Sigmoid colon (tissue), 7 donors: ENCODE data around the gene PITX1. TPM values are rescaled to one million over a fixed set of nuclear protein-coding genes. Genes with fewer than 3 reads are reported as not detected.

Experiments
- DNase-seq: peaks from one replicate; pipeline ENCODE4 v3.0.0-alpha.2; 2019
- H3K27ac ChIP-seq, 4 donors: fragments of 200-600 bp; sonication (generic); one replicate each; pipeline ENCODE4 v1.5.1; 2016 to 2019; ENCODE audit warnings: mild to moderate bottlenecking in 1 of 4
- H3K27me3 ChIP-seq, 3 donors: fragments of 200-600 bp; sonication (generic); one replicate each; pipeline ENCODE4 v1.5.1; 2019; ENCODE audit warnings: mild to moderate bottlenecking in 1 of 3
- H3K36me3 ChIP-seq, 4 donors: fragments of 200-600 bp; sonication (generic); one replicate each; pipeline ENCODE4 v1.5.1; 2016 to 2019
- H3K4me1 ChIP-seq, 4 donors: fragments of 200-600 bp; sonication (generic); one replicate each; pipeline ENCODE4 v1.5.1; 2017 to 2019
- H3K4me3 ChIP-seq, 4 donors: fragments of 200-600 bp; sonication (generic); one replicate each; pipeline ENCODE4 v1.5.1; 2017 to 2019; ENCODE audit warnings: mild to moderate bottlenecking in 2 of 4, moderate library complexity in 1 of 4
- H3K9me3 ChIP-seq, 4 donors: fragments of 200-600 bp in 3 of 4; sonication (generic) in 3 of 4; one replicate each; pipeline versions ENCODE4 v1.5.1 to v1.6.1; 2013 to 2019
- EP300 ChIP-seq, 4 donors: sonication (generic); formaldehyde crosslinking; IDR thresholded peaks; one replicate each; pipeline ENCODE4 v1.6.1; 2017; ENCODE audit warnings: antibody characterized with exemption in 4 of 4
- POLR2A ChIP-seq, 2 donors: fragments of 450-650 bp; IDR thresholded peaks; one replicate each; pipeline ENCODE4 v1.6.1; 2016; ENCODE audit warnings: antibody characterized with exemption in 2 of 2, mild to moderate bottlenecking in 2 of 2, moderate library complexity in 2 of 2
- POLR2AphosphoS5 ChIP-seq, 4 donors: sonication (generic); formaldehyde crosslinking; IDR thresholded peaks; one replicate each; pipeline ENCODE4 v1.6.1; 2017; ENCODE audit warnings: antibody characterized with exemption in 4 of 4
- WGBS, 2 donors: extraction: QIAGEN DNeasy Blood & Tissue Kit; methylation state at CpG; one replicate each; pipeline ENCODE4 v1.1.7; 2013; 5-methylcytosine and 5-hydroxymethylcytosine counted together
- intact Hi-C: fragments of 100-400 bp; cut with DNase I; formaldehyde crosslinking; loops from one replicate; pipeline ENCODE4 v1.15.1; 2023
- polyA plus RNA-seq, 3 donors: library from polyadenylated mRNA; stranded (reverse); fragments of 200-250 nt; gene quantifications; one replicate each; pipeline ENCODE4 v1.2.3, GENCODE V29; 2013
- total RNA-seq, 4 donors: library from RNA; depleted of rRNA; stranded (reverse); fragments of >200 nt; gene quantifications; one replicate each; pipeline ENCODE4 v1.1.0, GENCODE V29; 2016
- TF ChIP-seq, protein P1 (sequence below), 4 experiments: fragments of 450-650 bp in 3 of 4; fragments of 200-600 bp in 1 of 4; IDR thresholded peaks; one replicate each; pipeline ENCODE4 v1.5.1; 2016 to 2019; ENCODE audit warnings: antibody characterized with exemption in 4 of 4, mild to moderate bottlenecking in 3 of 4, moderate library complexity in 2 of 4
- donor health status: healthy with polysubstance abuse.
- donor health status: Bipolar disorder and iron deficiency.
- donor health status: healthy.

PITX1 gene
- total and polyA plus RNA-seq, 7 donors, result 1.6 to 7.2 (median 5.8) TPM

DNA sequence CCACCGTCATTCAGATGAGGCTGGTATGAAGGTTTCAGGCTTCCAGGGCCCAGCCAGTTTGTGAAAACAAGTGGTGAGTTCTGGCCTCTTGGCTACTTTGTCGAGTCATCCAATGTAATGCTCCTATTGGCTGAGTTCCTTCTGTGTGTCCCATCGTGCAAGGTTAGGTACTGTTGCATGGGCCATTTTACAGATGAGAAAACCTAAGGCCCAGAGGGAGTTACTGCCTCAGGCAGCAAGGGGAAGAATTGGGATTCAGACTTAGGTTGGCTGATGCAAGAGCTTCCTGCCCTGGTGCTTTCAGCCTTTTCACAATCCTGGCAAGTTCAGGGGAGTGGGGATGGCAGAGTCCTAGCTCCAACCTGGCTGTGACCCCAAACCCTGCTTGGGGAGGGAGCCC, 17.4 kb upstream of the PITX1 start:
- Histone ChIP-seq H3K4me1 (peaks cover 0 to 5% (median 0%) of the 10 kb centered on the region in 4 donors), H3K36me3 (no peaks in the 10 kb centered on the region), H3K27ac (no peak overlapping the region), H3K9me3 (no peaks in the 10 kb centered on the region), H3K27me3 (peaks cover 3 to 69% (median 27%) of the 10 kb centered on the region in 3 donors), H3K4me3 (no peak overlapping the region)
- intact Hi-C loops, result no loop called here
- 64 to 67% methylated on average over 3 of the region's 3 CpGs for WGBS, 2 donors
- TF ChIP-seq, protein P1, sequence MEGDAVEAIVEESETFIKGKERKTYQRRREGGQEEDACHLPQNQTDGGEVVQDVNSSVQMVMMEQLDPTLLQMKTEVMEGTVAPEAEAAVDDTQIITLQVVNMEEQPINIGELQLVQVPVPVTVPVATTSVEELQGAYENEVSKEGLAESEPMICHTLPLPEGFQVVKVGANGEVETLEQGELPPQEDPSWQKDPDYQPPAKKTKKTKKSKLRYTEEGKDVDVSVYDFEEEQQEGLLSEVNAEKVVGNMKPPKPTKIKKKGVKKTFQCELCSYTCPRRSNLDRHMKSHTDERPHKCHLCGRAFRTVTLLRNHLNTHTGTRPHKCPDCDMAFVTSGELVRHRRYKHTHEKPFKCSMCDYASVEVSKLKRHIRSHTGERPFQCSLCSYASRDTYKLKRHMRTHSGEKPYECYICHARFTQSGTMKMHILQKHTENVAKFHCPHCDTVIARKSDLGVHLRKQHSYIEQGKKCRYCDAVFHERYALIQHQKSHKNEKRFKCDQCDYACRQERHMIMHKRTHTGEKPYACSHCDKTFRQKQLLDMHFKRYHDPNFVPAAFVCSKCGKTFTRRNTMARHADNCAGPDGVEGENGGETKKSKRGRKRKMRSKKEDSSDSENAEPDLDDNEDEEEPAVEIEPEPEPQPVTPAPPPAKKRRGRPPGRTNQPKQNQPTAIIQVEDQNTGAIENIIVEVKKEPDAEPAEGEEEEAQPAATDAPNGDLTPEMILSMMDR (IDR thresholded peaks at IDR 0.05), result no peak
- no peak for TF ChIP-seq POLR2A (IDR thresholded peaks at IDR 0.05)
- no peak for TF ChIP-seq EP300 (IDR thresholded peaks at IDR 0.05)
- TF ChIP-seq POLR2AphosphoS5 (IDR thresholded peaks at IDR 0.05), result no peak
- DNase-seq, result no peak

- WGBS, 2 donors, result 37 to 70% methylated on average over 45 of the region's 45 CpGs
- no peak overlapping the region for H3K27ac ChIP-seq
- no peak overlapping the region for H3K4me3 ChIP-seq
- no peak for TF ChIP-seq POLR2AphosphoS5 (IDR thresholded peaks at IDR 0.05)
- no peak for TF ChIP-seq POLR2A (IDR thresholded peaks at IDR 0.05)
- TF ChIP-seq, protein P1 (IDR thresholded peaks at IDR 0.05), result no peak
- no peak for TF ChIP-seq EP300 (IDR thresholded peaks at IDR 0.05)
- peaks cover 0 to 5% (median 0%) of the 10 kb centered on the region in 4 donors for H3K4me1 ChIP-seq
- DNase-seq, result no peak
- H3K9me3 ChIP-seq, result no peaks in the 10 kb centered on the region
- peaks cover 3 to 78% (median 38%) of the 10 kb centered on the region in 3 donors for H3K27me3 ChIP-seq
- H3K36me3 ChIP-seq, result no peaks in the 10 kb centered on the region
- intact Hi-C loops, result no loop called here
These were observed 16.3 kb upstream of the PITX1 start for GRCh38 chr5:135050244-135050767.

DNA sequence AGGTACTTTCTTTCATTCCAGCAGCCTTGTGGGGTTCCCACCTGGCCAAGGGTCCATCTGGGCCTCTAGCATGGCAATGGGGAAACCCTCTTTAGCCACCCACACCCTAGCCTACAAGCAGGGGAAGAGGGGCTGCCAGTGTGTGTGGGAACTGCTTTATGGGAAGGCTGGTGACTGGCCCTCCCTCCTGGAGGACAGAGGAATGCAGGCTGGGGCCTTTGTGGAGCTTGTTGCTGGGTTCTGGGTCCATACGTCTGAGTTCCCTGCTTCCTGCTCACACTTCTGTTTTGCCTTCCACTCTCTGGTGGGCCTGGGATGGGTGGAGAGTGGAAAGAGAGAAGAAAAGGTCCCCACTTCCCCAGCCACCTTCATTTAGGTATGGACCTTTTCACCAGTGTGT, 14.9 kb upstream of the PITX1 start:
- Histone ChIP-seq H3K36me3 (no peaks in the 10 kb centered on the region), H3K4me1 (peaks cover 0 to 5% (median 0%) of the 10 kb centered on the region in 4 donors), H3K4me3 (no peak overlapping the region), H3K27ac (no peak overlapping the region), H3K27me3 (peaks cover 3 to 90% (median 49%) of the 10 kb centered on the region in 3 donors), H3K9me3 (no peaks in the 10 kb centered on the region)
- intact Hi-C loops, result no loop called here
- no peak for DNase-seq
- 41 to 47% methylated on average over 1 of the region's 1 CpG for WGBS, 2 donors
- TF ChIP-seq EP300 (IDR thresholded peaks at IDR 0.05), result no peak
- TF ChIP-seq POLR2A (IDR thresholded peaks at IDR 0.05), result no peak
- TF ChIP-seq, protein P1 (IDR thresholded peaks at IDR 0.05), result no peak
- TF ChIP-seq POLR2AphosphoS5 (IDR thresholded peaks at IDR 0.05), result no peak

DNA sequence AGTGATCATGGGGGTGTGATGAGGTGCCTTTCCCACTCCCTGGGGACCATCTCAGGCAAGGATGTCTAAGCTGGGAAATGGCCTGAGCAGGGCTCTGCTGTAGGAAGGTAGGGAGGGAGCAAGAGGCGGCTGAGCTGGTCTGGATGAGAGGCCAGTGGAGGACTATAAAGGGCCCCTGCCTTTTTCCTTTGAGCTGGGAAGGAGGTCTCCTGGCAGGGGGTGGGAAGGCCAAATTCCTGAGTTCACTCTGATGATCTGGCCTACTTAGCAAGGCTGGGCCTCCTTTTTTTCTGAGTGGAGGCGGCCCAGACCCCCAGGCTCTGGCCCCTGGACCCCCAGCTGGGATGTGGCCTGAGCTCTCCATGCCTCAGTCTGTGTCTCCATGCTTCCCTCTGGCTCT, 14.3 kb upstream of the PITX1 start:
- DNase-seq, result no peak
- Histone ChIP-seq H3K4me3 (no peak overlapping the region), H3K27me3 (peaks cover 3 to 90% (median 49%) of the 10 kb centered on the region in 3 donors), H3K4me1 (peaks cover 0 to 5% (median 0%) of the 10 kb centered on the region in 4 donors), H3K36me3 (no peaks in the 10 kb centered on the region), H3K27ac (no peak overlapping the region), H3K9me3 (no peaks in the 10 kb centered on the region)
- no peak for TF ChIP-seq EP300 (IDR thresholded peaks at IDR 0.05)
- TF ChIP-seq, protein P1 (IDR thresholded peaks at IDR 0.05), result no peak
- TF ChIP-seq POLR2AphosphoS5 (IDR thresholded peaks at IDR 0.05), result no peak
- TF ChIP-seq POLR2A (IDR thresholded peaks at IDR 0.05), result no peak
- intact Hi-C loops, result no loop called here
- WGBS, 2 donors, result 90% methylated on average over 2 of the region's 2 CpGs

DNA sequence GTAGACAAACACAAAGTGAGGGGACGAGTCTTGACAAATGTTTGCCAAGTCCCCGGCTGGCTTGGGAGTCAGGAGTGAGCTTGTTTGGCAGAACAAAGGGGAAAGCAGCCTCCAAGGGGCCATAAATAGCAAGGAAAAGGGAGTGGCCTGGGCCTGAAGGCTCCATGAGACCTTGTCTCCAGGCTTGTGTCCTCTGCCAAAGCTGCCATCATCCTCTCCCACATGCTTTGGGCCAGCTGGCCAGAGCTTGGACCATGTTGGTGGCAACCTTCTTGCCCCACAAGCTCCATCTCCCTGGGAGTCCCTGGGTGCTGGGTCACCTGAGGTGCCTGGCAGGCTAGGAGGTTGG, 13.3 kb upstream of the PITX1 start:
- 18 to 42% methylated on average over 2 of the region's 2 CpGs for WGBS, 2 donors

More for the DNA sequence above, 13.3 kb upstream of the PITX1 start:
- H3K4me1 ChIP-seq, result peaks cover 0 to 5% (median 0%) of the 10 kb centered on the region in 4 donors
- intact Hi-C loops, result no loop called here
- H3K27me3 ChIP-seq, result peaks cover 3 to 90% (median 45%) of the 10 kb centered on the region in 3 donors
- DNase-seq, result no peak
- H3K4me3 ChIP-seq, result no peak overlapping the region
- no peaks in the 10 kb centered on the region for H3K9me3 ChIP-seq
- TF ChIP-seq, protein P1 (IDR thresholded peaks at IDR 0.05), result no peak
- no peak for TF ChIP-seq EP300 (IDR thresholded peaks at IDR 0.05)
- TF ChIP-seq POLR2A (IDR thresholded peaks at IDR 0.05), result no peak
- TF ChIP-seq POLR2AphosphoS5 (IDR thresholded peaks at IDR 0.05), result no peak
- no peaks in the 10 kb centered on the region for H3K36me3 ChIP-seq
- no peak overlapping the region for H3K27ac ChIP-seq
